Activated CD4-positive, alpha-beta memory T cell treated with anti-CD3 and anti-CD28 coated beads, Interleukin-2, amount 10 ng/mL, durations not matched to agents 7 days and 5 days (primary cell): ENCODE results near the gene ARL5C. TPM values are rescaled to one million over a fixed set of nuclear protein-coding genes. Genes with fewer than 3 reads are reported as not detected.
A peak's percentile ranks its signal among the peaks of the same experiment; 100 is the strongest.

Experiments used
- CTCF ChIA-PET: fragments of 350-600 bp; sonication (Branson Sonifier 250); formaldehyde crosslinking; loops from one replicate; lab custom pipeline; 2021; ENCODE audit warnings: antibody characterized with exemption, inconsistent platforms; lab: Charles Lee
- POLR2A ChIA-PET: fragments of 350-600 bp; sonication (Branson Sonifier 250); formaldehyde crosslinking; loops from one replicate; lab custom pipeline; 2021; ENCODE audit warnings: antibody characterized with exemption; lab: Charles Lee
- DNase-seq: peaks from one replicate; pipeline ENCODE4 v3.0.0-alpha.2; 2020
- H3K27ac Mint-ChIP-seq: one replicate; pipeline ENCODE4 v1.8.0; 2021; ENCODE audit warnings: mild to moderate bottlenecking, mixed read lengths
- H3K27me3 Mint-ChIP-seq: one replicate; pipeline ENCODE4 v1.8.0; 2021; ENCODE audit warnings: mixed read lengths
- H3K36me3 Mint-ChIP-seq: one replicate; pipeline ENCODE4 v1.8.0; 2021; ENCODE audit warnings: low read depth, mixed read lengths
- H3K4me1 Mint-ChIP-seq: one replicate; pipeline ENCODE4 v1.8.0; 2021; ENCODE audit warnings: mixed read lengths
- H3K4me3 Mint-ChIP-seq: one replicate; pipeline ENCODE4 v1.8.0; 2021; ENCODE audit warnings: mild to moderate bottlenecking, mixed read lengths
- H3K9me3 Mint-ChIP-seq: one replicate; pipeline ENCODE4 v1.8.0; 2021; ENCODE audit warnings: mixed read lengths
- total RNA-seq, 2 experiments: library from RNA; stranded (reverse); gene quantifications; one replicate each; pipeline ENCODE4 v1.2.3, GENCODE V29; 2021

ARL5C gene, protein sequence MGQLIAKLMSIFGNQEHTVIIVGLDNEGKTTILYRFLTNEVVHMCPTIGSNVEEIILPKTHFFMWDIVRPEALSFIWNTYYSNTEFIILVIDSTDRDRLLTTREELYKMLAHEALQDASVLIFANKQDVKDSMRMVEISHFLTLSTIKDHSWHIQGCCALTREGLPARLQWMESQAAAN
- total RNA-seq, result under 1 TPM in 1 of 2 experiments, not detected in 1; 0.15 TPM

DNA sequence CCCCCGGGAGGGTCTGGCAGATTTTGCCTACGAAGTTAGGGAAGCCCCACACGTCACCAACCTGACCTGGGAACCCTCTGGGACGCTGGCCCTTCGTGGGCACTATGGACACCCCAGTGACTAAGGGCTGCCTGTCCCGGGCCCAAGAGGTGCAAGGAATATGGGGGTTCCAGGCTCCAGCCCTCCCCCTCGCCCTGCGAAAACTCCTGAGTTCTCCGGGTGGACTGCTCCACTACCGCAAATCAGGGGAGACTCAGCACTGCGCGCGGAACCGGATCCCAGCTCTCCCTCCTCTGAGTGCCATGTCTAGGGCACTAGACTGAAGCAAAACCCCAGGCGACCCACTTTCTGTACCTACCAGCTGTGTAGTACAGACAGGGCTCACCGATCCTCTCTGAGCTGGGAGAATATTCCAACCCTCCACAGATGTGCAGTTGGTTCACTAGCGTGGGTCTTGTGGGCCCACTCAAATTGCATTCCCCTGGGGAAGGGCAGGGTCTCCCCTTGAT lies at the start of gene ARL5C:
ARL5C (minus strand) TSS at position 321 of the 509 bp plus-strand sequence. CDS start 401 bp downstream, outside the sequence.
- Mint-ChIP-seq H3K27ac (no peak within 1 kb of the TSS), H3K36me3 (peaks cover 3% of the 10 kb centered on the region), H3K9me3 (no peaks in the 10 kb centered on the region), H3K27me3 (peaks cover 36% of the 10 kb centered on the region), H3K4me1 (peaks cover 32% of the 10 kb centered on the region), H3K4me3 (peak within 1 kb of the TSS; percentile 76)
- DNase-seq, result no peak
- CTCF ChIA-PET, result interaction anchor here (0.6 to 5.5 kb wide), 12 partner anchors 9 to 199 kb away, joined by 4 to 92 read pairs (median 9); partner anchors contain the start of genes FBXO47 and PLXDC1
- POLR2A ChIA-PET, result interaction anchor here (1.0 to 3.5 kb wide), 5 partner anchors 10 to 312 kb away, joined by 3 to 17 read pairs (median 12); partner anchors contain the start of genes RPL19 and RPL23

DNA sequence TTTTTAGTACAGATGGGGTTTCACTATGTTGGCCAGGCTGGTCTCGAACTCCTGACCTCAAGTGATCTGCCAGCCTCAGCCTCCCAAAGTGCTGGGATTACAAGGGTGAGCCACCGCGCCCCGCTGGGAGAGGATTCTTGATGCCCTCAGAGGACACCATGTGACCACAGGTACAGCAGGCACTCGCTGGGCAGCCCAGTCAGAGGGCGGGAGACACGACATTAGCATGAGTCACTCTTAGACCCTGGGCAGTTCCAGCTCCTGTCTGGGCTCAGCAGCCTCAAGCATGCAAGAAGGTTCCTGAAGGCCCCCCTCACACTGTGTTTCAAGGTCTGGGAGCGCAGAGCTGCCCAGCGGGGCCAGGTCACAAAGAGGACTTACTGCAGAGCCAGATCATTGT lies 47.9 kb upstream of the ARL5C start:
- CTCF ChIA-PET, result no interaction called here
- Mint-ChIP-seq H3K4me1 (peaks cover 10% of the 10 kb centered on the region), H3K27ac (no peak overlapping the region), H3K36me3 (no peaks in the 10 kb centered on the region), H3K9me3 (no peaks in the 10 kb centered on the region), H3K4me3 (no peak overlapping the region), H3K27me3 (peaks cover 40% of the 10 kb centered on the region)
- no peak for DNase-seq
- POLR2A ChIA-PET, result interaction anchor here (1.3 kb wide), 1 partner anchor 13 kb away, joined by 3 read pairs; no protein-coding TSS in a partner anchor

DNA sequence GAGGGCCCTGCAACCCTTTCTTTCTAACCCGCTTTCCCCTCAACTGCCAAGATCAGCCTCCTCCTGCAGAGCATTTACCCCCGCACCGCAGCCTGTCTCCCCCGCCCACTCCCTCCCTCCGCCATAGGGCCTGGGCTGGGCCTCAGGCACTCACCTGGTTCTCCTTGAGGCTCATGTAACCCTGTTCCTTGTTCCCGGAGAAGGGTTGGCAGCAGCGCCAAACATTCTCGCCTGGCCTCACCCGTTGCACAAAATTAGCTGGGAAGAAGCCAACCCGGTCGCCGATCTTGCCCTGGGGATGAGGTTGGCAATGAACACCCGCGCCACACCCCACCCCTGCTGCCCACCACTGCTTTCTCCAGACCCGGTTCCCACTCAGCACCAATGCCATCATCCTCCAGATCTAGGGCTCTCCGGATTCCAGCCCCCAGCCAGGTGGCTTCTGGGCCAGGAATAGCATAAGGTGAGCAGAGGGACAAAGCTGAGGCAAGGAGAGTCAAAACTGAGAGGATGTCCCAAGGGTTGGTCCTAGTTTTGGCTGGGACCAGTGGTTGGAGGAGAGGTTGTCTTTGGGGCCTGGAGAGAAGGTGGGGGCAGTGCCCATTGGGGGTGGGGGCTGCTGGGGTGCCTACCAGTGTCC lies 47.0 kb upstream of the ARL5C start:
- Mint-ChIP-seq H3K36me3 (no peaks in the 10 kb centered on the region), H3K9me3 (no peaks in the 10 kb centered on the region), H3K4me1 (peaks cover 10% of the 10 kb centered on the region), H3K4me3 (no peak overlapping the region), H3K27me3 (peaks cover 35% of the 10 kb centered on the region), H3K27ac (no peak overlapping the region)
- DNase-seq, result no peak
- ChIA-PET CTCF (interaction anchor here (0.7 to 1.3 kb wide), 2 partner anchors 32 to 41 kb away, joined by 3 to 5 read pairs; no protein-coding TSS in a partner anchor), POLR2A (no interaction called here)

DNA sequence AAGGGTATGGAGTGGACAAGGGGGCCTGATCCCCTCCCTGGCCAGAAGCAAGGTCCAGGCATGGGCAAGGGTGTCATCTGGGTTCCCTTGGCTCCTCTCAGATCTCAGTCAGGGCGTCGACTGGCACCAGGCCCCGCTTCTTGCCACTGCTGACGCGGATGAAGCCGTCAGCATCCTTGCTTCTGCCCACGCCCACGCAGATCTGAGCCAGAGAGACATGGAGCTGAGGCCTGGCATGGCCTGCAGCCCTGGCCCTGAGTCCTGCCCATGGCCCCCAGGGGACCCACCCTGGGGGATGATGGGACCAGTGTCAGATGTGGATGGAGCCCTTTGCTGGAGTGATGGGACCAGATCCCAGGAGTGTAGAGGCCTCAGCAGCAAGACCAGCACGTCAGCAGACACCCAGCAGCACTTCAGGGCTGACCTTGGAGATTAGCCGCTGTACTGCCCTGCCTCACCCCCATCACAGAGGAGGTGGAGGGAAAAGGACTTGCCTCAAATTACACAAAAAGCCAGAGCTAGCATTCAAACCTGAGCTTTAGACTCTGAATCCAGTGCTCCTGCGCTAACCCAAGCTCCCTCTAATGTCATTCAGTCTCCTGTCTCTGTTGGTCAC lies 46.3 kb upstream of the ARL5C start:
- Mint-ChIP-seq H3K36me3 (no peaks in the 10 kb centered on the region), H3K9me3 (no peaks in the 10 kb centered on the region), H3K4me3 (no peak overlapping the region), H3K27ac (no peak overlapping the region), H3K27me3 (peaks cover 32% of the 10 kb centered on the region), H3K4me1 (peaks cover 11% of the 10 kb centered on the region)
- ChIA-PET CTCF (interaction anchor here (0.7 to 1.3 kb wide), 2 partner anchors 32 to 41 kb away, joined by 3 to 5 read pairs; no protein-coding TSS in a partner anchor), POLR2A (no interaction called here)
- no peak for DNase-seq

DNA sequence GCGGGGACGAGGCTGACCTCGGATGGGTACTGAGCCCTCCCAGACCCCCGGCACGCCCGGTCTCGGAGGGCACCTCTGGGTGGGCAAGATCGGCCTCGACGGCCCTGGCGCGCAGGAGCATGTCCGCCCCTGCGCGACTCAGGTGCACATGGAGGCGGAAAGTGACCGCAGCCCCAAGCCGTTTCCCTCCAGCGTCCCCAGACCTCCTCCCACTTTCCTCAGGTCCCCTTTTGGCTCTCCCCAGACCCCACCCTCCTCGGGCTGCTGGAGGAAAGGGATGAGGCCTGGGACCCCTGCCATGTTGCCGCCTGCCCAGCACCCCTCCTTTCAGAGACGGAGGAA lies 44.1 kb upstream of the ARL5C start:
- no peak overlapping the region for H3K27ac Mint-ChIP-seq

DNA sequence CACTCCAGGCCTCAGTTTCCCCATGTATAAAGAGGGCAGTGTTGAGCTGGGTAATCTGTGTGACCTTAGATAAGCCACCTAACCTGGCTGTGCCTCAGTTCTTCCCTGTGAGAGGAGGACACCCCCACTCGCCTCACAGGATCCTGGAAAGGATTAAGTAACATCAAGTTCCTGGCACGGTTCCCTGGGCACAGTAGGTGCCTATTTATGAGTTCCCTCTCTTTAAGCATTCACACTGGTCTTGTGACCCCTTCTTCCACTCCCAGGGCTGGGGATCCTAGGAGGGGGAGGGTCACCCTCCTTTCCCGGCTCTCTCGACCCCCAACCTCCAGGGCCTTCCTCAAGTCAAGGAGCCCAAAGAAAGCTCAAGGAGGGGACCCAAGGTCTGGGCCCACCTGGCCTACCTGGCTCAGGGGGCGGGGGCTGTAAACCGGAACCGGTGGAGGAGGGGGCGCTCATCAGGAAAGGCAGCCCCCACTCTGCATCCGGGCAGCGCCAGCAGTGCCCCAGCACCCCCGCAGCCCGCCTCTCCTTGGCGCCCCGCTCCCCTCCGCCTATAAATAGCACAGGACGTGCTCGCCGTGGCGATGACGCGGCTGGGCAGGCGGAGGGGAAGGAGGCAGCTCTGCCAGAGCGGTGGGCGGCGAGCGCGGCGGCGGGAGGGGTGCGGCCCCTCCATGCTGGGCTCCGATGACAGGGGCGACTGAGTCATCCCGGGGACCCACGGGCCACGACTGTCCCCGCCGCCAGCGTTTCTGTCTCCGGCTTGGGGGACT lies 43.5 kb upstream of the ARL5C start:
- ChIA-PET CTCF (interaction anchor here (1.0 to 7.4 kb wide), 3 partner anchors 10 to 45 kb away, joined by 3 to 208 read pairs (median 3); partner anchors contain the start of gene RPL19), POLR2A (interaction anchor here (0.6 to 2.5 kb wide), 3 partner anchors 10 to 18 kb away, joined by 3 to 10 read pairs (median 4); partner anchors contain the start of gene RPL19)
- peak overlapping the region; percentile 4 for H3K4me3 Mint-ChIP-seq
- H3K36me3 Mint-ChIP-seq, result peaks cover 7% of the 10 kb centered on the region
- peaks cover 18% of the 10 kb centered on the region for H3K4me1 Mint-ChIP-seq
- H3K27ac Mint-ChIP-seq, result no peak overlapping the region
- no peaks in the 10 kb centered on the region for H3K9me3 Mint-ChIP-seq
- peak; percentile 65 for DNase-seq
- peaks cover 17% of the 10 kb centered on the region for H3K27me3 Mint-ChIP-seq

More for the DNA sequence above, 44.1 kb upstream of the ARL5C start:
- Mint-ChIP-seq H3K9me3 (no peaks in the 10 kb centered on the region), H3K36me3 (peaks cover 2% of the 10 kb centered on the region), H3K4me1 (peaks cover 17% of the 10 kb centered on the region), H3K4me3 (no peak overlapping the region), H3K27me3 (peaks cover 18% of the 10 kb centered on the region)
- CTCF ChIA-PET, result interaction anchor here (1.0 to 7.4 kb wide), 3 partner anchors 10 to 45 kb away, joined by 3 to 208 read pairs (median 3); partner anchors contain the start of gene RPL19
- POLR2A ChIA-PET, result interaction anchor here (2.5 kb wide), 1 partner anchor 10 kb away, joined by 10 read pairs; the partner anchor contains the start of gene RPL19
- no peak for DNase-seq

DNA sequence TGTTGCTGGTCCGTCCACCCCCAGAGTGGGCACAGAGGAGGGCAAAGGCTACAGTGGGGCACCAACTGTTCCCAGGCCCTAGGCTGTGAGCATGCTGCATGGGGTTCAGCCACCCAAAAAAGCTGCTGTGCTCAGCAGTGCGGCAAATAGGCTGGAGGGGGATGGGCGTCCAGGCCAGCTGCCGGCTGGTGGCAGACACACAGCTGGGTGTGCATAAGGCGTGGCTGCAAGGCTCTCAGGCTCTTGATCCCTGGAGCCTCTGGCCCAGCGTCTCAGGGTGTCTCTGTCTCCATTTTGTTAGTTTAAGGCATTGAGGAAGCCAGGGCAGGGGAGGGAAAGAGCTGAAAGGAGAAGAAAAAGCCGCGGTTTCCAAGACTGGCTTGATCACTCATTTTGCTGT lies 42.9 kb upstream of the ARL5C start:
- Mint-ChIP-seq H3K36me3 (peaks cover 14% of the 10 kb centered on the region), H3K9me3 (no peaks in the 10 kb centered on the region), H3K4me1 (peaks cover 19% of the 10 kb centered on the region), H3K27ac (no peak overlapping the region), H3K4me3 (no peak overlapping the region), H3K27me3 (peaks cover 17% of the 10 kb centered on the region)
- ChIA-PET POLR2A (interaction anchor here (0.6 to 2.5 kb wide), 3 partner anchors 9 to 19 kb away, joined by 3 to 10 read pairs (median 4); partner anchors contain the start of gene RPL19), CTCF (interaction anchor here (1.0 to 7.4 kb wide), 3 partner anchors 9 to 44 kb away, joined by 3 to 208 read pairs (median 3); partner anchors contain the start of gene RPL19)
- DNase-seq, result no peak

DNA sequence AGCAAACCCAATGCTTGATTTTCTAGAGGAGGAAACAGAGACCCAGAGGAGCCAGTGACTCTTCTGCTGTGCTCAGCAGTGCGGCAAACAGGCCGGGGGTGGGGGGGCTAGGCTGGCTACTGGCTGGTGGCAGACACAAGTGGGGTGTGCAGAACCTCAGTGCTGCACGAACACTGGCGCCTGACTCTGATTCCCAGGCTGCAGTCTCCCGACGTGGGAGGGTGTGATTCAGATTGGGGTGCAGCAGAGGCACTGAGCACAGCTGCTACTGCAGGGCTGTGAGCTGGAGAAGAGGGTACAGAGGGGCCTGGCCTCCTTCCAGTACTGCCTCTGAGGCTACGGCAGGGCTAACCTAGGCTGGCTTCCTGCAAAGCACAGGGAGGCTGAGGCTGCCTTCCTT lies 42.2 kb upstream of the ARL5C start:
- Mint-ChIP-seq H3K4me3 (no peak overlapping the region), H3K27me3 (peaks cover 17% of the 10 kb centered on the region), H3K27ac (no peak overlapping the region), H3K4me1 (peaks cover 24% of the 10 kb centered on the region), H3K9me3 (no peaks in the 10 kb centered on the region), H3K36me3 (peaks cover 21% of the 10 kb centered on the region)
- ChIA-PET CTCF (interaction anchor here (2.9 to 7.4 kb wide), 2 partner anchors 12 to 31 kb away, joined by 9 to 208 read pairs; no protein-coding TSS in a partner anchor), POLR2A (interaction anchor here (2.1 to 3.7 kb wide), 3 partner anchors 8 to 36 kb away, joined by 9 to 22 read pairs (median 10); partner anchors contain the start of gene RPL19)
- no peak for DNase-seq

DNA sequence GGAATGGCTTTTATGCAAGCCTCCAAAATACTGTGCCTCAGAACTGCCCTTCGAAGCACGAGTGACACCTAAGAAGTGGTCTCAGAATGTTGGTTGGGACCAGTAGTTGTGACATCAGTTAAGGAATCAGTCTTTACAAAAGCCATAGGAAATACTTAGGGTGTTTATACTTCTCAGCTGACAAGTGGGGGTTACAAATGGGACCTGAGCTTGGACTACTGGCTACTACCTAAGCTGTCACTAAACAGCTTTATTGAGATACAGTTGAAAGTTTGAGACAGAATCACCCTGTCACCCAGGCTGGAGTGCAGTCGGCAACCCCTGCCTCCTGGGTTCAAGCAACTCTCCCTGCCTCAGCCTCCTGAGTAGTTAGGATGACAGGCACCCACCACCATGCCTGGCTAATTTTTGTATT lies 39.2 kb upstream of the ARL5C start:
- Mint-ChIP-seq H3K36me3 (peaks cover 48% of the 10 kb centered on the region), H3K27me3 (peaks cover 5% of the 10 kb centered on the region), H3K9me3 (no peaks in the 10 kb centered on the region), H3K4me3 (no peak overlapping the region), H3K27ac (no peak overlapping the region), H3K4me1 (peaks cover 43% of the 10 kb centered on the region)
- ChIA-PET POLR2A (interaction anchor here (3.7 kb wide), 1 partner anchor 32 kb away, joined by 22 read pairs; no protein-coding TSS in a partner anchor), CTCF (interaction anchor here (0.7 to 7.4 kb wide), 4 partner anchors 9 to 348 kb away, joined by 3 to 208 read pairs (median 6); no protein-coding TSS in a partner anchor)
- no peak for DNase-seq

DNA sequence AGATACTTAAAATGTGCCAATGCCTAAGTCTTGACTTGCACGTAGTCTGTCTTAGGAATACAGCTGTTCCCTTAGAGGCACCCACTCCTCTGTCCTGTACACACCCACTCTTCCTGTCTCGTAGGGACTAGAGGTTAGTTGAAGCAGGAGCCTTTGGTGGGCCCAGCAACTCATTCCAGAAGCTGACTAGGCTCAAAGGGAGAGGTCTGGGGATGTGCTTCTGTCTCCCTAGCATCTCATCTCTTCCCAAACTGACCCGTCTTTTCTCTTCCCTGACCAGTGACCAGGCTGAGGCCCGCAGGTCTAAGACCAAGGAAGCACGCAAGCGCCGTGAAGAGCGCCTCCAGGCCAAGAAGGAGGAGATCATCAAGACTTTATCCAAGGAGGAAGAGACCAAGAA lies 38.3 kb upstream of the ARL5C start:
- no peak for DNase-seq
- POLR2A ChIA-PET, result no interaction called here
- Mint-ChIP-seq H3K27me3 (no peaks in the 10 kb centered on the region), H3K4me1 (peaks cover 46% of the 10 kb centered on the region), H3K36me3 (peaks cover 51% of the 10 kb centered on the region), H3K27ac (no peak overlapping the region), H3K9me3 (no peaks in the 10 kb centered on the region), H3K4me3 (no peak overlapping the region)
- CTCF ChIA-PET, result interaction anchor here (0.5 to 7.4 kb wide), 2 partner anchors 35 to 192 kb away, joined by 3 to 208 read pairs; no protein-coding TSS in a partner anchor

DNA sequence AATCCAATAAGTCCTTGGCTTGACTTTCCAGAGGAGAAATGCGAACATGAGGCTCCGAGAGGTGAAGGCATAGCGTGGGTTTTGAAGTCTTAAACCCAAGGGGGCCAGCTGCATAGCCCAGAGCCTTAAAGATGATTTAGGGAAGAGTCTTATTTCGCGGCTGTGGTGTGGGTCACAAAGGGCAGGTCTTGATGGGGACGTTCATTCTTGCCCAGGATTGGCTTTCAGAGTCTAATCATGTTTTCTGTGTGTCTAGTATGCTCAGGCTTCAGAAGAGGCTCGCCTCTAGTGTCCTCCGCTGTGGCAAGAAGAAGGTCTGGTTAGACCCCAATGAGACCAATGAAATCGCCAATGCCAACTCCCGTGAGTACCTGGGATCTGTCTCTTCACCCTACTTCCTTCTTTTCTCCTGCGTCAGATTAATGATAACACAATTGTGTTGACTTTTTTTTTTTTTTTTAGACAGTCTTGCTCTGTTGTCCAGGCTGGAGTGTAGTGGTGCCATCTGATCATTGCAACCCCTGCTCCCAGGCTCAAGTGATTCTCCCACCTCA lies 35.1 kb upstream of the ARL5C start:
- no peak for DNase-seq
- Mint-ChIP-seq H3K27ac (peak overlapping the region; percentile 96), H3K36me3 (peaks cover 51% of the 10 kb centered on the region), H3K4me1 (peaks cover 55% of the 10 kb centered on the region), H3K4me3 (peak overlapping the region; percentile 93), H3K27me3 (no peaks in the 10 kb centered on the region), H3K9me3 (no peaks in the 10 kb centered on the region)
- CTCF ChIA-PET, result interaction anchor here (0.8 to 2.0 kb wide), 3 partner anchors 31 to 218 kb away, joined by 3 to 7 read pairs (median 5); no protein-coding TSS in a partner anchor
- POLR2A ChIA-PET, result interaction anchor here (0.6 to 2.1 kb wide), 5 partner anchors 41 to 376 kb away, joined by 3 to 8 read pairs (median 4); partner anchors contain the start of genes CWC25 and RPL23
